ENCODE results near the gene PROM1. TPM values are rescaled to one million over a fixed set of nuclear protein-coding genes. Genes with fewer than 3 reads are reported as not detected.

PROM1 gene
- total and polyA plus RNA-seq, 2 of the 8 experiments (the other 6 are each of a cell fraction or from before 2014, with no cell fraction given), result 36.0 to 59.7 TPM

GRCh38 chr4:16001484-16001858, 82.4 kb downstream of the PROM1 start:
- H4K91ac ChIP-seq (replicated peaks; ENCODE audit: insufficient read length, low read length), result no peak overlapping the region
- no peak overlapping the region for H3K56ac ChIP-seq (replicated peaks; ENCODE audit: insufficient read length, low read depth, low read length)
- H2BK20ac ChIP-seq (ENCODE audit: low read length), result no peak overlapping the region
- no peak overlapping the region for H3K18ac ChIP-seq (ENCODE audit: extremely low read depth, low read length)
- H3K27me3 ChIP-seq (replicated peaks in 1 of 4; ENCODE audit: control insufficient read depth in 3 of 4, extremely low read depth in 1 of 4, insufficient read depth in 3 of 4, low read length in 3 of 4), result no peaks in the 10 kb centered on the region
- FAIRE-seq (peak; percentile 94), DNase-seq (ENCODE audit: low read depth in 1 of 2, low spot score in 2 of 2) (peak; percentile 61 to 63)
- H3K9ac ChIP-seq (replicated peaks in 1 of 4; ENCODE audit: extremely low read depth in 1 of 4, low read depth in 3 of 4, low read length in 3 of 4), result no peak overlapping the region
- no peaks in the 10 kb centered on the region for H3K9me3 ChIP-seq (ENCODE audit: insufficient read depth in 2 of 2, low read depth in 1 of 2, low read length in 1 of 2)
- WGBS, 2 experiments (ENCODE audit: extremely low coverage in 1 of 2, insufficient coverage in 1 of 2, insufficient read length in 1 of 2, insufficient replicate concordance in 2 of 2, low coverage in 1 of 2, low lambda C conversion rate in 2 of 2, missing lambda C conversion rate in 1 of 2), result 36% methylated on average over 4 of the region's 4 CpGs; no CpG with 5 or more reads in 1 of the 2 experiments
- no peak overlapping the region for H3K4me2 ChIP-seq (ENCODE audit: insufficient read depth in 1 of 2, low read depth in 2 of 2, low read length in 2 of 2)
- no peaks in the 10 kb centered on the region for H3K79me2 ChIP-seq (ENCODE audit: control insufficient read depth in 1 of 2, insufficient read depth in 2 of 2, low read length in 2 of 2)
- no peaks in the 10 kb centered on the region; a peak in 1 of 7 replicates for H3K4me1 ChIP-seq (replicated peaks in 1 of 4; ENCODE audit: control insufficient read depth in 3 of 4, insufficient read depth in 4 of 4, low read length in 3 of 4)
- H3K27ac ChIP-seq (ENCODE audit: low read depth, low read length), result no peak overlapping the region
- H2AFZ ChIP-seq (ENCODE audit: low read length), result no peak overlapping the region
- H4K8ac ChIP-seq (ENCODE audit: extremely low read depth, insufficient read depth, low read length), result no peak overlapping the region
- H3K23ac ChIP-seq (ENCODE audit: insufficient read length), result no peak overlapping the region
- CTCF ChIA-PET (ENCODE audit: partially characterized antibody), result interaction anchor here (0.7 to 2.4 kb wide), 25 partner anchors 9 to 522 kb away, joined by 3 to 16 read pairs (median 3); no protein-coding TSS in a partner anchor
- H2BK120ac ChIP-seq (replicated peaks; ENCODE audit: low read depth, low read length), result no peak overlapping the region
- no peak overlapping the region for H2BK5ac ChIP-seq (ENCODE audit: low read depth, low read length)
- H2BK12ac ChIP-seq (ENCODE audit: low read depth, low read length), result no peak overlapping the region
- no peak overlapping the region for H2BK15ac ChIP-seq (ENCODE audit: low read length)
- H4K5ac ChIP-seq (ENCODE audit: insufficient read length, low read depth, low read length), result no peak overlapping the region
- peaks cover 7 to 26% (median 11%) of the 10 kb centered on the region in 4 experiments for H3K36me3 ChIP-seq (ENCODE audit: control insufficient read depth in 2 of 4, insufficient read depth in 4 of 4, low read length in 3 of 4)
- H3K4ac ChIP-seq (replicated peaks; ENCODE audit: insufficient read length, low read depth, low read length), result no peak overlapping the region
- H3K79me1 ChIP-seq (ENCODE audit: low read depth, low read length), result no peaks in the 10 kb centered on the region
- no peaks in the 10 kb centered on the region for H4K20me1 ChIP-seq (replicated peaks in 1 of 2; ENCODE audit: control insufficient read depth in 1 of 2, insufficient read depth in 2 of 2, low read length in 2 of 2)
- H3K14ac ChIP-seq (ENCODE audit: insufficient read length), result no peak overlapping the region
- no peak overlapping the region for H3K4me3 ChIP-seq (ENCODE audit: extremely low read depth in 1 of 4, insufficient read depth in 2 of 4, low read depth in 3 of 4, low read length in 4 of 4)
- H3K23me2 ChIP-seq (ENCODE audit: low read depth, low read length), result no peaks in the 10 kb centered on the region
- POLR2A ChIA-PET (ENCODE audit: partially characterized antibody), result interaction anchor here (1.0 kb wide), 1 partner anchor 195 kb away, joined by 3 read pairs; no protein-coding TSS in a partner anchor
- H2AK5ac ChIP-seq (ENCODE audit: low read depth, low read length), result no peak overlapping the region
- no peak for TF ChIP-seq CBX5 (IDR thresholded peaks at IDR 0.05; ENCODE audit: low read depth, low read length)
- no peak for TF ChIP-seq NANOG (IDR thresholded peaks at IDR 0.05; ENCODE audit: insufficient read depth, low read depth, low read length, poor library complexity, severe bottlenecking)
- TF ChIP-seq RFX5 (IDR thresholded peaks at IDR 0.05; ENCODE audit: borderline replicate concordance, low read depth, low read length), result no peak

Measured in H1 (cell line).